ACC112 (cell line): ENCODE data around the gene MAB21L2.
A peak's percentile ranks its signal among the peaks of the same experiment; 100 is the strongest.

Experiments used
- H2AFZ ChIP-seq: fragments of 200-600 bp; sonication (generic); one replicate; pipeline ENCODE4 v1.6.0; 2017; ENCODE audit warnings: antibody characterized with exemption, low read length; ENCODE audit not compliant: unreplicated experiment
- H3K27ac ChIP-seq: fragments of 200-600 bp; sonication (generic); 2 replicates; pipeline ENCODE4 v1.5.1; 2014; ENCODE audit warnings: low read depth, mild to moderate bottlenecking, antibody characterized with exemption, low read length, moderate library complexity
- H3K27me3 ChIP-seq: fragments of 200-600 bp; sonication (generic); 2 replicates; pipeline ENCODE4 v1.6.1; 2014; ENCODE audit warnings: mild to moderate bottlenecking, antibody characterized with exemption, low read length, moderate library complexity, mixed read lengths; ENCODE audit not compliant: insufficient read depth
- H3K36me3 ChIP-seq: fragments of 200-600 bp; sonication (generic); 2 replicates; pipeline ENCODE4 v1.6.1; 2016; ENCODE audit warnings: mild to moderate bottlenecking, antibody characterized with exemption, low read length, moderate library complexity, mixed read lengths; ENCODE audit not compliant: insufficient read depth
- H3K4me1 ChIP-seq: fragments of 200-600 bp; sonication (generic); one replicate; pipeline ENCODE4 v1.6.1; 2016; ENCODE audit warnings: low read length, mixed read lengths; ENCODE audit not compliant: insufficient read depth, unreplicated experiment, control insufficient read depth
- H3K4me3 ChIP-seq: fragments of 200-600 bp; sonication (generic); 2 replicates; pipeline ENCODE4 v1.5.1; 2014; ENCODE audit warnings: mild to moderate bottlenecking, low read depth, low read length
- H3K79me2 ChIP-seq: fragments of 200-600 bp; sonication (generic); one replicate; pipeline ENCODE4 v1.6.0; 2016; ENCODE audit warnings: low read length; ENCODE audit not compliant: control insufficient read depth, unreplicated experiment, insufficient read depth

The MAB21L2 gene

DNA sequence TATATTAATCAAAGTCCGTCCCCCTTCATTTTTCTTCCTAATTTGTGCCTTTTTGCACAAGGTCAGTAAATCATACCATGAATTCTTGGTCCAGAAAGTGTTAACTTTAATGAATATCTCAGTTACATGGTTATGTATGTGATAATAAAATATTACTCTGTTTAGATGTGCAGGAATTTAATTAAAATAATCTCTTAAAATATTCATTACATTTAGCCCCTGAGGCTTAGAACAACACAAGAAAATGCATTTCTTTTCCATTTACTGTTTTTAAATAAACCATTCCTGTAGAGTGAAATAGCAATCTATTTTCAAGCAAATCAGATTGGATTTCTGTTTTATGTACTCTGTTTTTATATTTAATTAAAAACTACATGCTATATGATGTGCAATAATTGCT is 17.6 kb downstream of the MAB21L2 start:
- H3K4me1 ChIP-seq = no peaks in the 10 kb centered on the region
- H3K27me3 ChIP-seq = no peaks in the 10 kb centered on the region
- no peaks in the 10 kb centered on the region for H3K36me3 ChIP-seq
- H2AFZ ChIP-seq = no peak overlapping the region
- H3K27ac ChIP-seq = no peak overlapping the region
- no peak overlapping the region for H3K4me3 ChIP-seq
- no peaks in the 10 kb centered on the region for H3K79me2 ChIP-seq

DNA sequence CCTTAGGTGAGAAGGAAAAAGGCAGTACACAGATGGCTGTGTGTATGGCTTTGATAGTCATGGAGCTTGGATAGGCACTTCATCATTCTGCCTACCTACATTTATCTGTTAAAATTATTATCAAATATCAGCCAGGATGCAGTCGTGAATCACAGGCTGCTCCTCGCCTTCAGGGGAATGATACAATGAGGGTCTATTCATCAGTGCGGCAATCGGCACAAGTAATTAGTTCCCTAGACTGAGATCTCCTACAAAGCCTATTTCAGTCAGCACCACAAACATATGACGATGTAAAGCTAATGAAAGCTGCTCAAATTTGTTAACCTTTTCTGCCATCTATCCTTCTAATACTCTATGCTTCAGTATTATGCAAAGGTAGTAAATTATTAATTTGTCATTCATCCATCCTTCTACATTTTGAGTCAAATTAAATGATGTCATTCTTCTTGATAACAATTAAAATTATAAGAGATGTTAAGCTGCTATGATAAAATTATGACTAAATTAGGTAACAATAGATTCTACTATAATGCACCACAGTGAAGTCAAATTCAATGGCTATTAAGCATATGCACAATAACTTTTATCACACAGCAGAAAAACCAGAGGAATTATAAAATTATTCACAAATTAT is 19.0 kb downstream of the MAB21L2 start:
- Histone ChIP-seq H3K79me2 (no peaks in the 10 kb centered on the region), H2AFZ (no peak overlapping the region), H3K4me3 (no peak overlapping the region), H3K27me3 (no peaks in the 10 kb centered on the region), H3K27ac (no peak overlapping the region), H3K36me3 (no peaks in the 10 kb centered on the region), H3K4me1 (no peaks in the 10 kb centered on the region)

DNA sequence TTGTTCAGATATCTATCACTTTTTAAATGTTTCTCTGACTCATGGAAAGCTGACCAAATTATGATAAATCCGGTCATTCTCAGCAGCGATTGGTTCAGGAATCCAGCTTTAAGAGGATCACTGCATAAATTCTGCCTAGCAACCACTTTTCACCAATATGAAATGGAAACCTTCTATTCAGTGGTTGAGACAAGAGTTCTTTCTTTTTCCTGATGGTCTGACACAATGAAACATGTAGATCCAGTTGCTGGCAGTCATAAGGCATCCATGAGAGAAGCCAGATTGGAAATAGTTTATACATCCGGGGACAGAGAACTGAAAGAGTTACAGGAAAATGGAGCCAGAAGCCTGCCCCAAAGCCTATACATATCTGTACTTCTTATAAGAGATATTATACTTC is 27.2 kb downstream of the MAB21L2 start:
- Histone ChIP-seq H2AFZ (no peak overlapping the region), H3K79me2 (no peaks in the 10 kb centered on the region), H3K27ac (no peak overlapping the region), H3K27me3 (no peaks in the 10 kb centered on the region), H3K4me3 (no peak overlapping the region), H3K36me3 (no peaks in the 10 kb centered on the region), H3K4me1 (no peaks in the 10 kb centered on the region)

DNA sequence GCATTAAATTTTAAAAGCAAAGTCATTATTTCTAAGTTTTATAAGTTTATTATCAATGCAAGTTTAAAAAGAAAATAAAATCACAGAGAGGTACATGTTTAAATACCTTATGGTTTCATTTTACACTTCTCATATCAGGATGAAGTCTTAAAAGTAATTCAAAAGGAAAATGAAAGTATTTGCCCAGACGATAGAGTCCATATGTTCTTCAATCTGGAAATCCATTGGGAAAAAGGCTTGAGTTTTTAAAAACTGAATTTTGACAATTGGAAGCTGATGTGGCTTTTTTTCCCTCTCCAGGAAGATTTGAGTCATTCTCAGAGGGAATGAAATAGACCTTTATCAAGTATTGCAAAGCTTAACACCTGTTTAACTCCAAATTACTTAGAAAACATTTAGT is 37.1 kb downstream of the MAB21L2 start:
- no peak overlapping the region for H3K27ac ChIP-seq
- peak overlapping the region; percentile 47 for H3K4me3 ChIP-seq
- no peaks in the 10 kb centered on the region for H3K4me1 ChIP-seq
- H3K79me2 ChIP-seq = no peaks in the 10 kb centered on the region
- no peak overlapping the region for H2AFZ ChIP-seq
- H3K27me3 ChIP-seq = no peaks in the 10 kb centered on the region
- H3K36me3 ChIP-seq = no peaks in the 10 kb centered on the region; the same call in 1 of the 2 replicates

DNA sequence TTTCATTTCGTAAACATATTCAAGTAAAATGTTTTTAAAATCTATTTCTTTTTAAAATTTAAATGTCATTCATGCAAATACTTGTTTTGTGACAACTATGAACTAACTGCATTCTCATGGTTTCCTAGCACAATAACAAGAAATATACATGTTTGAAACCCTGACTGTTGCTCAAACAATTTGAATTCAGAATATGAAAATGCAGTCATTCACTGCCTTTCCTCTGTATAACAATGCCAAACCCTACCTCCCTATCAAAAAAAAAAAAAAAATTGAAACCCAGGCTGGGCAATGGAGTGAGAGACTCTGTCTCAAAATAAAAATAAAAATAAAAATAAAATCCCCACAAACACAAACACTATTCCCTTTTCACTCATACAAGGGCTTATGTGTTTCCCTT is 42.1 kb downstream of the MAB21L2 start:
- H3K4me3 ChIP-seq = no peak overlapping the region
- H3K27me3 ChIP-seq = no peaks in the 10 kb centered on the region
- no peaks in the 10 kb centered on the region for H3K4me1 ChIP-seq
- H3K79me2 ChIP-seq = no peaks in the 10 kb centered on the region
- H3K27ac ChIP-seq = no peak overlapping the region
- no peak overlapping the region for H2AFZ ChIP-seq
- H3K36me3 ChIP-seq = no peaks in the 10 kb centered on the region; the same call in 1 of the 2 replicates

DNA sequence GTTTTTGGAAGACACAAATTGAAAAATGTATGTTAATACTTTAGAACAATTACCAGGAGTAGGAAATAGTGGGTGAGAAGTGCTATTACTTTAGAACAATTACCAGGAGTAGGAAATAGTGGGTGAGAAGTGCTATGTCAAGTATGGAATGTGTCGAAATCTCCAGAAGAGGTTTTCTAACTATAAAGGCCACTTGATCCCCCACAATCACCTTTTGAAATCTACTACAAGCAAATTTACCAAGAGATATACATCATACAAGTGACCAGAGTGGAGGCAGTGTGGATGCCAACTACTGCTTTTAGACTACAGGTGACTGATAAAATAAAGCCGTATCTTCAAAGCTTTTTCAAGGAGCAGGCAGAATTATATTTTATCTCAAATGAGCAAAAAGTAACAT is 43.1 kb downstream of the MAB21L2 start:
- Histone ChIP-seq H3K4me3 (no peak overlapping the region), H3K27ac (no peak overlapping the region), H3K36me3 (no peaks in the 10 kb centered on the region; the same call in 1 of the 2 replicates), H2AFZ (no peak overlapping the region), H3K79me2 (no peaks in the 10 kb centered on the region), H3K27me3 (no peaks in the 10 kb centered on the region), H3K4me1 (no peaks in the 10 kb centered on the region)

DNA sequence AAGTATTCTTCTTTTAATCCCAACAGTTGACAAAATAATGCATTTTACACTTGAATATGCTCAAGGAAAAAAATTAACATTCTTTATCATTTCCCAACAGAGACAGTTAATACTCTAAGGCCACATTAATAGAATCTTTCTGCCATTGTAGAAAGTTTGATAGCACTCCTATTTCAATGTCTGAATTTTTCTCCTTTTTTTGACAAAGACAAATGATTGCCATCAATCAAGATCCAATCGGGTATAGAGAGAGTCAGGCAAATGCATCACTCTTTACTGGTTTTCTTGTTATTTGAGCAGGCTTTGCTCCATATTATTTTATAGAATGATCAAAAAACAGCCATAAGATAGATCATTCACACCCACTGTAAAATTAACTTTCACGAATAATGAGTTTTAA is 46.1 kb downstream of the MAB21L2 start:
- H3K4me1 ChIP-seq = no peaks in the 10 kb centered on the region
- H3K36me3 ChIP-seq = no peaks in the 10 kb centered on the region; the same call in 1 of the 2 replicates
- H3K4me3 ChIP-seq = no peak overlapping the region
- H3K27ac ChIP-seq = no peak overlapping the region
- H3K79me2 ChIP-seq = no peaks in the 10 kb centered on the region
- no peaks in the 10 kb centered on the region for H3K27me3 ChIP-seq
- no peak overlapping the region for H2AFZ ChIP-seq

DNA sequence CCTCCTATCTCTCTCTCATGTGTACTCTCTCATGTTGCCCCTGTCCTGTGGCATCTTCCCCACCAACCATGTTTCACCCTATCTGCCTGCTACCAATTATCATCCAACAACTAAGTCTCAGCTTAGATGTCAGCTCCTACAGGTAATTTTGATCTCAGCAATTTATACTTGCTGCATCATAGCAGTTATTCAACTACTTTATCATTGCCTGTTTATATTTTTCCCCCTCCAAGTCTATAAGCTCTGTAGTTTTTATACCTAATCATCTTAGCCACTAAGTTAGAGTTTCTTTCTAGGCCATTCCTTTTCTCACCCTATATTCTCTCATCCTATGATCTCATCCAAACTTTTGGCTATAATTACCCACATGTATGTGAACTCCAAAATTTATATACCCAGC is 50.7 kb downstream of the MAB21L2 start:
- Histone ChIP-seq H3K36me3 (no peaks in the 10 kb centered on the region; the same call in 1 of the 2 replicates), H3K4me3 (no peak overlapping the region), H3K79me2 (no peaks in the 10 kb centered on the region), H2AFZ (no peak overlapping the region), H3K4me1 (no peaks in the 10 kb centered on the region), H3K27me3 (no peaks in the 10 kb centered on the region), H3K27ac (no peak overlapping the region)
